ENCODE measurements around the gene ZRSR2. TPM values are rescaled to one million over a fixed set of nuclear protein-coding genes. Genes with fewer than 3 reads are reported as not detected.

ZRSR2 gene
- total RNA-seq, 6 donors from 2014 or later, result 8.2 to 46.1 (median 15.4) TPM

- H3K27ac ChIP-seq, result no peak overlapping the region
- peaks cover 0 to 16% (median 0%) of the 10 kb centered on the region in 4 donors for H3K36me3 ChIP-seq
- peaks cover 0 to 4% (median 0%) of the 10 kb centered on the region in 4 donors for H3K4me1 ChIP-seq
- H3K27me3 ChIP-seq, result no peaks in the 10 kb centered on the region
- H3K9me3 ChIP-seq, result no peaks in the 10 kb centered on the region
- no peak overlapping the region for H3K4me3 ChIP-seq
- TF ChIP-seq CTCF (IDR thresholded peaks at IDR 0.05), result no peak
- no peak for TF ChIP-seq EP300 (IDR thresholded peaks at IDR 0.05)
- no peak for TF ChIP-seq POLR2AphosphoS5 (IDR thresholded peaks at IDR 0.05)
- TF ChIP-seq POLR2A (IDR thresholded peaks at IDR 0.05), result no peak
- DNase-seq (no peak), ATAC-seq (ENCODE audit: low FRiP score in 2 of 2) (no peak)
These were observed 53.7 kb downstream of the ZRSR2 start for GRCh38 chrX:15843960-15844359.

GRCh38 chrX:15848576-15848975 lies 58.3 kb downstream of the ZRSR2 start:
- no peaks in the 10 kb centered on the region for H3K27me3 ChIP-seq
- H3K36me3 ChIP-seq, result peaks cover 0 to 16% (median 0%) of the 10 kb centered on the region in 4 donors
- H3K4me3 ChIP-seq, result no peak overlapping the region
- 69 to 71% methylated on average over 1 of the region's 1 CpG for WGBS, 2 donors
- DNase-seq, result no peak
- TF ChIP-seq POLR2A (IDR thresholded peaks at IDR 0.05) (no peak), EP300 (IDR thresholded peaks at IDR 0.05) (peak in 1 of 4 donors; percentile 54)
- no peaks in the 10 kb centered on the region for H3K9me3 ChIP-seq
- no peak for ATAC-seq (ENCODE audit: low FRiP score in 2 of 2)
- peak overlapping the region in 1 of 4 donors; percentile 3 for H3K27ac ChIP-seq
- H3K4me1 ChIP-seq, result peaks cover 0 to 4% (median 2%) of the 10 kb centered on the region in 4 donors

GRCh38 chrX:15849555-15849954 lies 59.3 kb downstream of the ZRSR2 start:
- ATAC-seq (ENCODE audit: low FRiP score in 2 of 2), result no peak
- Histone ChIP-seq H3K27ac (no peak overlapping the region), H3K9me3 (no peaks in the 10 kb centered on the region)

GRCh38 chrX:15853586-15854079 lies 63.3 kb downstream of the ZRSR2 start:
- Histone ChIP-seq H3K36me3 (no peaks in the 10 kb centered on the region), H3K4me3 (peak overlapping the region; percentile 70 to 88 (median 80)), H3K4me1 (peaks cover 0 to 22% (median 9%) of the 10 kb centered on the region in 4 donors), H3K27me3 (no peaks in the 10 kb centered on the region), H3K27ac (peak overlapping the region; percentile 90 to 95 (median 92)), H3K9me3 (no peaks in the 10 kb centered on the region)
- TF ChIP-seq POLR2AphosphoS5 (IDR thresholded peaks at IDR 0.05), result no peak
- TF ChIP-seq EP300 (IDR thresholded peaks at IDR 0.05), result no peak
- TF ChIP-seq CTCF (IDR thresholded peaks at IDR 0.05), result no peak
- TF ChIP-seq POLR2A (IDR thresholded peaks at IDR 0.05), result no peak
- WGBS, 2 donors, result 18 to 21% methylated on average over 14 of the region's 14 CpGs
- ATAC-seq (ENCODE audit: low FRiP score in 2 of 2), result no peak
- DNase-seq, result no peak

More at GRCh38 chrX:15849555-15849954, 59.3 kb downstream of the ZRSR2 start:
- peak in 1 of 6 experiments; percentile 6 for TF ChIP-seq CTCF (IDR thresholded peaks at IDR 0.05)
- no peak for TF ChIP-seq POLR2AphosphoS5 (IDR thresholded peaks at IDR 0.05)
- TF ChIP-seq POLR2A (IDR thresholded peaks at IDR 0.05), result no peak
- TF ChIP-seq EP300 (IDR thresholded peaks at IDR 0.05), result no peak
- Histone ChIP-seq H3K27me3 (no peaks in the 10 kb centered on the region), H3K4me1 (peaks cover 0 to 10% (median 6%) of the 10 kb centered on the region in 4 donors), H3K36me3 (peaks cover 0 to 8% (median 0%) of the 10 kb centered on the region in 4 donors), H3K4me3 (no peak overlapping the region)
- DNase-seq, result no peak
- 54 to 57% methylated on average over 5 of the region's 5 CpGs for WGBS, 2 donors

GRCh38 chrX:15854080-15854655 lies 63.9 kb downstream of the ZRSR2 start:
- peak overlapping the region; percentile 90 to 95 (median 92) for H3K27ac ChIP-seq
- WGBS, 2 donors, result 0 to 2% methylated on average over 5 to 30 of the region's 65 CpGs
- H3K36me3 ChIP-seq, result no peaks in the 10 kb centered on the region
- TF ChIP-seq POLR2A (IDR thresholded peaks at IDR 0.05) (no peak), EP300 (IDR thresholded peaks at IDR 0.05) (no peak), POLR2AphosphoS5 (IDR thresholded peaks at IDR 0.05) (peak in 1 of 2 donors; percentile 3), CTCF (IDR thresholded peaks at IDR 0.05) (peak in 4 of 6 experiments; percentile 16 to 28 (median 19))
- H3K4me1 ChIP-seq, result peaks cover 0 to 22% (median 9%) of the 10 kb centered on the region in 4 donors
- H3K27me3 ChIP-seq, result no peaks in the 10 kb centered on the region
- DNase-seq (peak; percentile 73 to 90), ATAC-seq (ENCODE audit: low FRiP score in 2 of 2) (peak; percentile 2 to 54)
- H3K4me3 ChIP-seq, result peak overlapping the region; percentile 70 to 88 (median 80)
- H3K9me3 ChIP-seq, result no peaks in the 10 kb centered on the region
